Measurements from ENCODE around the gene ZNF496.

ZNF496 gene

GRCh38 chr1:247316590-247317197 is 15.0 kb downstream of the ZNF496 start:
- no peaks in the 10 kb centered on the region for H3K4me1 ChIP-seq (ENCODE audit: insufficient read depth, low read length)
- no peaks in the 10 kb centered on the region for H4K20me1 ChIP-seq (ENCODE audit: insufficient read depth, low read length)
- TF ChIP-seq EZH2 (IDR thresholded peaks at IDR 0.05; ENCODE audit: borderline replicate concordance, low read depth, low read length, severe bottlenecking): no peak
- TF ChIP-seq, protein P1, sequence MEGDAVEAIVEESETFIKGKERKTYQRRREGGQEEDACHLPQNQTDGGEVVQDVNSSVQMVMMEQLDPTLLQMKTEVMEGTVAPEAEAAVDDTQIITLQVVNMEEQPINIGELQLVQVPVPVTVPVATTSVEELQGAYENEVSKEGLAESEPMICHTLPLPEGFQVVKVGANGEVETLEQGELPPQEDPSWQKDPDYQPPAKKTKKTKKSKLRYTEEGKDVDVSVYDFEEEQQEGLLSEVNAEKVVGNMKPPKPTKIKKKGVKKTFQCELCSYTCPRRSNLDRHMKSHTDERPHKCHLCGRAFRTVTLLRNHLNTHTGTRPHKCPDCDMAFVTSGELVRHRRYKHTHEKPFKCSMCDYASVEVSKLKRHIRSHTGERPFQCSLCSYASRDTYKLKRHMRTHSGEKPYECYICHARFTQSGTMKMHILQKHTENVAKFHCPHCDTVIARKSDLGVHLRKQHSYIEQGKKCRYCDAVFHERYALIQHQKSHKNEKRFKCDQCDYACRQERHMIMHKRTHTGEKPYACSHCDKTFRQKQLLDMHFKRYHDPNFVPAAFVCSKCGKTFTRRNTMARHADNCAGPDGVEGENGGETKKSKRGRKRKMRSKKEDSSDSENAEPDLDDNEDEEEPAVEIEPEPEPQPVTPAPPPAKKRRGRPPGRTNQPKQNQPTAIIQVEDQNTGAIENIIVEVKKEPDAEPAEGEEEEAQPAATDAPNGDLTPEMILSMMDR (IDR thresholded peaks at IDR 0.05; ENCODE audit: borderline replicate concordance, extremely low read depth, low read length, poor library complexity, severe bottlenecking): no peak
- ATAC-seq (ENCODE audit: insufficient read depth, low read depth) (no peak), DNase-seq (no peak)
- no peak overlapping the region for H3K27ac ChIP-seq (ENCODE audit: low read length)
- H3K4me3 ChIP-seq (ENCODE audit: low read depth in 1 of 2, low read length in 2 of 2): no peak overlapping the region
- H3K36me3 ChIP-seq (ENCODE audit: insufficient read depth, low read length): peaks cover 79% of the 10 kb centered on the region
- H3K79me2 ChIP-seq (ENCODE audit: insufficient read depth, low read length): no peaks in the 10 kb centered on the region
- no peak overlapping the region for H3K4me2 ChIP-seq (ENCODE audit: insufficient read depth, low read length)
- H2AFZ ChIP-seq (ENCODE audit: low read depth, low read length): no peak overlapping the region
- H3K27me3 ChIP-seq (ENCODE audit: insufficient read depth, low read length, poor library complexity): no peaks in the 10 kb centered on the region
- no peak overlapping the region for H3K9ac ChIP-seq (ENCODE audit: low read depth, low read length)
- H3K9me3 ChIP-seq (ENCODE audit: insufficient read depth, low read length, severe bottlenecking): no peaks in the 10 kb centered on the region

GRCh38 chr1:247304031-247304430 is 27.6 kb downstream of the ZNF496 start:
- H2AFZ ChIP-seq (ENCODE audit: low read depth, low read length): no peak overlapping the region
- H3K36me3 ChIP-seq (ENCODE audit: insufficient read depth, low read length): peaks cover 89% of the 10 kb centered on the region

GRCh38 chr1:247303216-247303615 is 28.5 kb downstream of the ZNF496 start:
- no peaks in the 10 kb centered on the region for H3K79me2 ChIP-seq (ENCODE audit: insufficient read depth, low read length)
- H3K9ac ChIP-seq (ENCODE audit: low read depth, low read length): no peak overlapping the region
- TF ChIP-seq EZH2 (IDR thresholded peaks at IDR 0.05; ENCODE audit: borderline replicate concordance, low read depth, low read length, severe bottlenecking): no peak
- TF ChIP-seq, protein P1 (IDR thresholded peaks at IDR 0.05; ENCODE audit: borderline replicate concordance, extremely low read depth, low read length, poor library complexity, severe bottlenecking): no peak
- no peak overlapping the region for H3K4me3 ChIP-seq (ENCODE audit: low read depth in 1 of 2, low read length in 2 of 2)
- no peaks in the 10 kb centered on the region for H3K9me3 ChIP-seq (ENCODE audit: insufficient read depth, low read length, severe bottlenecking)
- H3K27ac ChIP-seq (ENCODE audit: low read length): no peak overlapping the region
- no peak overlapping the region for H3K4me2 ChIP-seq (ENCODE audit: insufficient read depth, low read length)
- ATAC-seq (ENCODE audit: insufficient read depth, low read depth) (no peak), DNase-seq (no peak)
- peaks cover 3% of the 10 kb centered on the region; the same call in 1 of the 2 replicates for H4K20me1 ChIP-seq (ENCODE audit: insufficient read depth, low read length)
- H3K4me1 ChIP-seq (ENCODE audit: insufficient read depth, low read length): no peaks in the 10 kb centered on the region
- peaks cover 83% of the 10 kb centered on the region for H3K36me3 ChIP-seq (ENCODE audit: insufficient read depth, low read length)
- no peak overlapping the region for H2AFZ ChIP-seq (ENCODE audit: low read depth, low read length)
- no peaks in the 10 kb centered on the region for H3K27me3 ChIP-seq (ENCODE audit: insufficient read depth, low read length, poor library complexity)

More at GRCh38 chr1:247304031-247304430, 27.6 kb downstream of the ZNF496 start:
- no peak for ATAC-seq (ENCODE audit: insufficient read depth, low read depth)
- Histone ChIP-seq H3K4me3 (ENCODE audit: low read depth in 1 of 2, low read length in 2 of 2) (no peak overlapping the region), H3K9me3 (ENCODE audit: insufficient read depth, low read length, severe bottlenecking) (no peaks in the 10 kb centered on the region), H3K27me3 (ENCODE audit: insufficient read depth, low read length, poor library complexity) (no peaks in the 10 kb centered on the region), H3K4me2 (ENCODE audit: insufficient read depth, low read length) (no peak overlapping the region), H4K20me1 (ENCODE audit: insufficient read depth, low read length) (peaks cover 5% of the 10 kb centered on the region; the same call in 1 of the 2 replicates), H3K9ac (ENCODE audit: low read depth, low read length) (no peak overlapping the region), H3K79me2 (ENCODE audit: insufficient read depth, low read length) (no peaks in the 10 kb centered on the region), H3K27ac (ENCODE audit: low read length) (no peak overlapping the region), H3K4me1 (ENCODE audit: insufficient read depth, low read length) (no peaks in the 10 kb centered on the region)
- TF ChIP-seq, protein P1 (IDR thresholded peaks at IDR 0.05; ENCODE audit: borderline replicate concordance, extremely low read depth, low read length, poor library complexity, severe bottlenecking): no peak
- no peak for TF ChIP-seq EZH2 (IDR thresholded peaks at IDR 0.05; ENCODE audit: borderline replicate concordance, low read depth, low read length, severe bottlenecking)
- DNase-seq: no peak
